ENCODE measurements around the gene IDUA. TPM values are rescaled to one million over a fixed set of nuclear protein-coding genes. Genes with fewer than 3 reads are reported as not detected.

IDUA gene
- total and polyA plus RNA-seq, 2 of the 4 experiments (the other 2 are of a cell fraction): 0.72 to 12.5 TPM

- DNase-seq (no peak), ATAC-seq (ENCODE audit: low read depth) (no peak)
- Histone ChIP-seq H3K4me3 (ENCODE audit: insufficient read depth, low read depth, low read length) (no peak overlapping the region), H3K27me3 (ENCODE audit: control insufficient read depth, insufficient read depth, low read length) (no peaks in the 10 kb centered on the region), H4K5ac (ENCODE audit: low read depth, low read length) (no peak overlapping the region), H4K8ac (ENCODE audit: low read depth in 2 of 2, low read length in 2 of 2) (no peak overlapping the region), H3K9ac (ENCODE audit: low read depth, low read length) (no peak overlapping the region), H2BK5ac (ENCODE audit: low read depth, low read length, poor library complexity, severe bottlenecking) (no peak overlapping the region), H2BK20ac (ENCODE audit: low read depth, low read length) (no peak overlapping the region), H2BK120ac (ENCODE audit: low read depth, low read length) (no peak overlapping the region), H3K23ac (ENCODE audit: low read depth, low read length) (no peak overlapping the region), H4K20me1 (ENCODE audit: insufficient read depth, low read length) (peaks cover 32% of the 10 kb centered on the region), H3K4ac (ENCODE audit: low read depth, low read length) (no peak overlapping the region), H3K27ac (ENCODE audit: insufficient read depth, low read length) (no peak overlapping the region), H3K36me3 (ENCODE audit: control insufficient read depth, insufficient read depth, low read length) (peaks cover 29% of the 10 kb centered on the region; the same call in 1 of the 2 replicates), H2AK9ac (replicated peaks; ENCODE audit: low read depth, low read length, poor library complexity) (no peak overlapping the region), H3K4me2 (ENCODE audit: low read depth, low read length) (no peak overlapping the region), H2BK15ac (ENCODE audit: low read depth, low read length) (no peak overlapping the region), H4K91ac (ENCODE audit: insufficient read depth, low read depth, low read length) (no peak overlapping the region), H2AFZ (replicated peaks; ENCODE audit: low read length, poor library complexity) (no peak overlapping the region), H3K18ac (ENCODE audit: low read depth, low read length) (no peak overlapping the region), H3K14ac (replicated peaks; ENCODE audit: low read depth, low read length) (no peak overlapping the region), H3K79me1 (ENCODE audit: low read depth in 1 of 2, low read length in 2 of 2) (peaks cover 13 to 24% of the 10 kb centered on the region in 2 experiments; a peak in 3 of 4 replicates), H3K56ac (ENCODE audit: extremely low read depth, insufficient read depth, low read length) (no peak overlapping the region; the same call in 1 of the 2 replicates), H3K9me1 (ENCODE audit: insufficient read depth, low read length) (no peaks in the 10 kb centered on the region; the same call in 1 of the 2 replicates), H3K9me3 (ENCODE audit: control insufficient read depth, insufficient read depth, low read length) (no peaks in the 10 kb centered on the region), H2AK5ac (ENCODE audit: low read depth, low read length) (no peak overlapping the region), H3K4me1 (ENCODE audit: control insufficient read depth, insufficient read depth, low read length) (peaks cover 4% of the 10 kb centered on the region; the same call in 1 of the 2 replicates)
- ChIA-PET POLR2A (ENCODE audit: unreplicated experiment) (no interaction called here), CTCF (no interaction called here)
- in situ Hi-C loops (cut with MboI; ENCODE audit: low sequenced_read_pairs): no loop called here
- intact Hi-C loops (cut with micrococcal nuclease): no loop called here
- dilution Hi-C loops (cut with HindIII; ENCODE audit: low sequenced_read_pairs, unreplicated experiment): no loop called here
- no TSS peak for BruUV-seq (replicated peaks)
- 93% methylated on average over 15 of the region's 23 CpGs; no CpG with 5 or more reads in 1 of the 2 experiments for WGBS, 2 experiments (ENCODE audit: extremely low coverage in 2 of 2, insufficient read length in 1 of 2)
- TF ChIP-seq SMC3 (IDR thresholded peaks at IDR 0.05; ENCODE audit: low read depth, low read length) (no peak), CHD1 (IDR thresholded peaks at IDR 0.05; ENCODE audit: low read depth, low read length) (no peak), MAZ (IDR thresholded peaks at IDR 0.05; ENCODE audit: borderline replicate concordance, low read depth, low read length) (no peak), MAFK (IDR thresholded peaks at IDR 0.05; ENCODE audit: low read depth, low read length) (no peak), CEBPB (IDR thresholded peaks at IDR 0.05; ENCODE audit: low read depth, low read length) (no peak), MXI1 (IDR thresholded peaks at IDR 0.05; ENCODE audit: borderline replicate concordance, low read depth, low read length) (no peak), NFE2L2 (IDR thresholded peaks at IDR 0.05; ENCODE audit: low read depth, low read length) (no peak), POLR2A (IDR thresholded peaks at IDR 0.05; ENCODE audit: low read depth, low read length) (no peak), FOS (IDR thresholded peaks at IDR 0.05; ENCODE audit: low read depth, low read length) (no peak), BHLHE40 (IDR thresholded peaks at IDR 0.05; ENCODE audit: low read depth, low read length) (no peak), ELK1 (IDR thresholded peaks at IDR 0.05; ENCODE audit: borderline replicate concordance, low read depth, low read length) (no peak), RAD21 (IDR thresholded peaks at IDR 0.05; ENCODE audit: low read length) (no peak), RFX5 (IDR thresholded peaks at IDR 0.05; ENCODE audit: low read depth, low read length) (no peak), USF2 (IDR thresholded peaks at IDR 0.05; ENCODE audit: low read depth, low read length) (no peak), RCOR1 (IDR thresholded peaks at IDR 0.05; ENCODE audit: insufficient replicate concordance, low read length) (no peak)
Observed at GRCh38 chr4:968621-969394, 18.0 kb upstream of the IDUA start.
